SHP77 (cell line): Measurements from ENCODE around the gene UBE2U.
A peak's percentile ranks its signal among the peaks of the same experiment; 100 is the strongest.

ENCODE experiments used
- DNase-seq, 2 experiments: peaks; one replicate each; lab custom pipeline; 2025; lab: John Stamatoyannopoulos, UW

Gene UBE2U

GRCh38 chr1:64203420-64203819 lies at the start of gene UBE2U:
Gene UBE2U, plus strand, starts transcription at chr1:64203623. Its CDS starts 428 bp downstream, at chr1:64204051.
- DNase-seq, result no peak

GRCh38 chr1:64155278-64155677 lies 48.1 kb upstream of the UBE2U start:
- DNase-seq, result no peak

GRCh38 chr1:64161357-64161941 lies 42.0 kb upstream of the UBE2U start:
- DNase-seq, result no peak

- no peak for DNase-seq
Measured at GRCh38 chr1:64162151-64162550, 41.3 kb upstream of the UBE2U start.

GRCh38 chr1:64162804-64163203 lies 40.6 kb upstream of the UBE2U start:
- DNase-seq, result no peak

GRCh38 chr1:64163431-64163830 lies 40.0 kb upstream of the UBE2U start:
- no peak for DNase-seq

GRCh38 chr1:64163970-64164369 lies 39.5 kb upstream of the UBE2U start:
- no peak for DNase-seq

GRCh38 chr1:64166629-64167028 lies 36.8 kb upstream of the UBE2U start:
- DNase-seq, result no peak

- no peak for DNase-seq
Measured at GRCh38 chr1:64167176-64167575, 36.2 kb upstream of the UBE2U start.

- no peak for DNase-seq
Measured at GRCh38 chr1:64171246-64171645, 32.2 kb upstream of the UBE2U start.

- no peak for DNase-seq
Measured at GRCh38 chr1:64171797-64172281, 31.6 kb upstream of the UBE2U start.

GRCh38 chr1:64172458-64172983 lies 30.9 kb upstream of the UBE2U start:
- peak; percentile 34 to 46 for DNase-seq

GRCh38 chr1:64173336-64173940 lies 30.0 kb upstream of the UBE2U start:
- DNase-seq, result no peak

- DNase-seq, result no peak
Measured at GRCh38 chr1:64175639-64176038, 27.8 kb upstream of the UBE2U start.

- DNase-seq, result no peak
Measured at GRCh38 chr1:64176659-64177058, 26.8 kb upstream of the UBE2U start.

GRCh38 chr1:64179588-64179987 lies 23.8 kb upstream of the UBE2U start:
- no peak for DNase-seq

GRCh38 chr1:64182207-64182606 lies 21.2 kb upstream of the UBE2U start:
- no peak for DNase-seq

- peak; percentile 54 to 77 for DNase-seq
Measured at GRCh38 chr1:64183395-64184002, 19.9 kb upstream of the UBE2U start.

- no peak for DNase-seq
Measured at GRCh38 chr1:64184003-64184440, 19.4 kb upstream of the UBE2U start.

- no peak for DNase-seq
Measured at GRCh38 chr1:64186138-64186897, 17.1 kb upstream of the UBE2U start.

- DNase-seq, result no peak
Measured at GRCh38 chr1:64186898-64187280, 16.5 kb upstream of the UBE2U start.

GRCh38 chr1:64187646-64188045 lies 15.8 kb upstream of the UBE2U start:
- DNase-seq, result no peak
